Activated CD4-positive, CD25-positive, alpha-beta regulatory T cell (primary cell): ENCODE results near the gene UBA1.

Experiments
- DNase-seq, 4 experiments: peaks; one replicate each; lab custom pipeline; 2025; lab: John Stamatoyannopoulos, UW

UBA1 gene

GRCh38 chrX:47193475-47194193 lies at the start of gene UBA1:
TSS of gene UBA1 (plus strand) at chrX:47193829. CDS start at chrX:47198803, 4,974 bp downstream.
- DNase-seq, result peak; percentile 76 to 90 (median 82)

- peak in 1 of 4 experiments; percentile 32 for DNase-seq
Observed at GRCh38 chrX:47143894-47144625, 49.6 kb upstream of the UBA1 start.

GRCh38 chrX:47144626-47145394 lies 48.8 kb upstream of the UBA1 start, which contains the start of the genes NDUFB11 and RBM10:
TSS of gene NDUFB11 (minus strand) at chrX:47144702. CDS start at chrX:47144679, 23 bp downstream.
TSS of gene RBM10 (plus strand) at chrX:47145221. CDS start at chrX:47147482, 2,261 bp downstream.
- peak; percentile 61 to 80 (median 73) for DNase-seq

GRCh38 chrX:47145395-47146120 lies 48.1 kb upstream of the UBA1 start:
- DNase-seq, result no peak

- no peak for DNase-seq
Observed at GRCh38 chrX:47146121-47146935, 47.3 kb upstream of the UBA1 start.

- DNase-seq, result no peak
Observed at GRCh38 chrX:47146936-47147859, 46.4 kb upstream of the UBA1 start.

GRCh38 chrX:47148946-47149345 lies 44.7 kb upstream of the UBA1 start:
- DNase-seq, result no peak

GRCh38 chrX:47151435-47151834 lies 42.2 kb upstream of the UBA1 start:
- DNase-seq, result no peak

GRCh38 chrX:47156611-47157520 lies 36.8 kb upstream of the UBA1 start:
- no peak for DNase-seq

- no peak for DNase-seq
Observed at GRCh38 chrX:47158131-47158530, 35.5 kb upstream of the UBA1 start.

GRCh38 chrX:47158781-47159180 lies 34.8 kb upstream of the UBA1 start:
- no peak for DNase-seq

GRCh38 chrX:47160781-47161180 lies 32.8 kb upstream of the UBA1 start:
- DNase-seq, result no peak

- DNase-seq, result no peak
Observed at GRCh38 chrX:47162927-47163583, 30.6 kb upstream of the UBA1 start.

GRCh38 chrX:47164420-47164819 lies 29.2 kb upstream of the UBA1 start:
- DNase-seq, result no peak

- no peak for DNase-seq
Observed at GRCh38 chrX:47166126-47166525, 27.5 kb upstream of the UBA1 start.

GRCh38 chrX:47168495-47169073 lies 25.0 kb upstream of the UBA1 start:
- DNase-seq, result no peak

- no peak for DNase-seq
Observed at GRCh38 chrX:47169273-47169672, 24.4 kb upstream of the UBA1 start.
